HUES48 (cell line): ENCODE measurements around the gene PTGR2.
"Not testable (repeated sequence)": the region's sequence is repeated elsewhere in the genome, so short reads cannot be mapped to it uniquely, and the experiment has no call there.

Experiments
- H3K27ac ChIP-seq: one replicate; pipeline ENCODE4 v1.7.0; 2013; ENCODE audit warnings: low read depth, low read length, inconsistent platforms
- H3K27me3 ChIP-seq: 2 replicates; pipeline ENCODE4 v1.6.1; 2013; ENCODE audit warnings: mild to moderate bottlenecking, low read length; ENCODE audit not compliant: control insufficient read depth, insufficient read depth
- H3K36me3 ChIP-seq: 2 replicates; pipeline ENCODE4 v1.6.1; 2013; ENCODE audit warnings: low read length; ENCODE audit not compliant: control insufficient read depth, insufficient read depth
- H3K4me1 ChIP-seq: 2 replicates; pipeline ENCODE4 v1.6.1; 2013; ENCODE audit warnings: mild to moderate bottlenecking, low read length; ENCODE audit not compliant: control insufficient read depth, insufficient read depth
- H3K4me3 ChIP-seq: 2 replicates; pipeline ENCODE4 v1.5.1; 2013; ENCODE audit warnings: mild to moderate bottlenecking, low read depth, low read length
- H3K9ac ChIP-seq: 2 replicates; pipeline ENCODE4 v1.6.1; 2013; ENCODE audit warnings: mild to moderate bottlenecking, low read depth, low read length, moderate library complexity
- H3K9me3 ChIP-seq: 2 replicates; pipeline ENCODE4 v1.6.1; 2013; ENCODE audit warnings: low read length; ENCODE audit not compliant: control insufficient read depth, insufficient read depth

PTGR2 gene

GRCh38 chr14:73863209-73863608 is 11.6 kb downstream of the PTGR2 start:
- no peak overlapping the region for H3K4me3 ChIP-seq
- no peak overlapping the region for H3K27ac ChIP-seq
- H3K27me3 ChIP-seq, result no peaks in the 10 kb centered on the region
- no peaks in the 10 kb centered on the region for H3K9me3 ChIP-seq
- no peaks in the 10 kb centered on the region for H3K4me1 ChIP-seq
- no peak overlapping the region for H3K9ac ChIP-seq
- peaks cover 52% of the 10 kb centered on the region for H3K36me3 ChIP-seq

- no peaks in the 10 kb centered on the region for H3K27me3 ChIP-seq
- no peak overlapping the region for H3K4me3 ChIP-seq
- H3K9me3 ChIP-seq, result no peaks in the 10 kb centered on the region
- H3K36me3 ChIP-seq, result peaks cover 49% of the 10 kb centered on the region
- no peak overlapping the region for H3K27ac ChIP-seq
- H3K4me1 ChIP-seq, result no peaks in the 10 kb centered on the region
- H3K9ac ChIP-seq, result no peak overlapping the region
Observed at GRCh38 chr14:73865534-73866113, 14.0 kb downstream of the PTGR2 start.

GRCh38 chr14:73869754-73870153 is 18.1 kb downstream of the PTGR2 start:
- peaks cover 25% of the 10 kb centered on the region for H3K36me3 ChIP-seq
- not testable (repeated sequence) for H3K9ac ChIP-seq, H3K4me1 ChIP-seq, H3K9me3 ChIP-seq, H3K27me3 ChIP-seq, H3K4me3 ChIP-seq, H3K27ac ChIP-seq

GRCh38 chr14:73870525-73871235 is 19.0 kb downstream of the PTGR2 start:
- Histone ChIP-seq H3K27me3 (no peaks in the 10 kb centered on the region), H3K9me3 (no peaks in the 10 kb centered on the region), H3K27ac (no peak overlapping the region), H3K4me1 (no peaks in the 10 kb centered on the region), H3K4me3 (no peak overlapping the region), H3K36me3 (peaks cover 18% of the 10 kb centered on the region; the same call in 1 of the 2 replicates), H3K9ac (no peak overlapping the region)

- H3K4me1 ChIP-seq, result no peaks in the 10 kb centered on the region
- H3K9me3 ChIP-seq, result no peaks in the 10 kb centered on the region
- no peaks in the 10 kb centered on the region for H3K27me3 ChIP-seq
- H3K9ac ChIP-seq, result no peak overlapping the region
- no peak overlapping the region for H3K4me3 ChIP-seq
- H3K27ac ChIP-seq, result no peak overlapping the region
- peaks cover 12% of the 10 kb centered on the region for H3K36me3 ChIP-seq
Observed at GRCh38 chr14:73873660-73874059, 22.0 kb downstream of the PTGR2 start.

- no peaks in the 10 kb centered on the region for H3K9me3 ChIP-seq
- peaks cover 30% of the 10 kb centered on the region for H3K36me3 ChIP-seq
- no peaks in the 10 kb centered on the region for H3K27me3 ChIP-seq
- H3K4me3 ChIP-seq, result no peak overlapping the region
- H3K27ac ChIP-seq, result no peak overlapping the region
- no peak overlapping the region for H3K9ac ChIP-seq
- H3K4me1 ChIP-seq, result no peaks in the 10 kb centered on the region
Observed at GRCh38 chr14:73877790-73878189, 26.2 kb downstream of the PTGR2 start.

GRCh38 chr14:73878436-73878835 is 26.8 kb downstream of the PTGR2 start:
- Histone ChIP-seq H3K36me3 (peaks cover 30% of the 10 kb centered on the region), H3K9ac (no peak overlapping the region), H3K27ac (no peak overlapping the region), H3K4me1 (no peaks in the 10 kb centered on the region), H3K27me3 (no peaks in the 10 kb centered on the region), H3K9me3 (no peaks in the 10 kb centered on the region), H3K4me3 (no peak overlapping the region)

GRCh38 chr14:73879027-73879426 is 27.4 kb downstream of the PTGR2 start:
- H3K9me3 ChIP-seq, result no peaks in the 10 kb centered on the region
- H3K9ac ChIP-seq, result no peak overlapping the region
- peaks cover 30% of the 10 kb centered on the region for H3K36me3 ChIP-seq
- H3K4me1 ChIP-seq, result no peaks in the 10 kb centered on the region
- no peak overlapping the region for H3K4me3 ChIP-seq
- no peak overlapping the region for H3K27ac ChIP-seq
- H3K27me3 ChIP-seq, result no peaks in the 10 kb centered on the region

- H3K4me3 ChIP-seq, result no peak overlapping the region
- peaks cover 9% of the 10 kb centered on the region; the same call in 1 of the 2 replicates for H3K4me1 ChIP-seq
- H3K27me3 ChIP-seq, result no peaks in the 10 kb centered on the region
- no peak overlapping the region for H3K9ac ChIP-seq
- H3K36me3 ChIP-seq, result peaks cover 18% of the 10 kb centered on the region
- H3K27ac ChIP-seq, result no peak overlapping the region
- H3K9me3 ChIP-seq, result no peaks in the 10 kb centered on the region
Observed at GRCh38 chr14:73884438-73885190, 33.0 kb downstream of the PTGR2 start.

GRCh38 chr14:73886449-73887317 is 35.1 kb downstream of the PTGR2 start, which contains the start of gene ZNF410:
ZNF410 (plus strand) TSS chr14:73886859; CDS start chr14:73892176, 5,317 bp downstream.
- peak within 1 kb of the TSS; percentile 91 for H3K4me3 ChIP-seq
- no peaks in the 10 kb centered on the region for H3K27me3 ChIP-seq
- peaks cover 9% of the 10 kb centered on the region; the same call in 1 of the 2 replicates for H3K4me1 ChIP-seq
- H3K9me3 ChIP-seq, result no peaks in the 10 kb centered on the region
- H3K9ac ChIP-seq, result peak within 1 kb of the TSS; percentile 70
- H3K36me3 ChIP-seq, result peaks cover 9% of the 10 kb centered on the region
- H3K27ac ChIP-seq, result peak within 1 kb of the TSS; percentile 94
